GM12864 (cell line): ENCODE results near the gene FRMD4A.

Experiments
- DNase-seq: peaks from one replicate; pipeline ENCODE4 v3.0.0-alpha.2; 2011; ENCODE audit warnings: low read depth
- H3K4me3 ChIP-seq: 2 replicates; pipeline ENCODE4 v1.5.1; 2011; ENCODE audit warnings: mild to moderate bottlenecking, low read depth, low read length, control low read depth
- TF ChIP-seq, protein P1 (sequence below): IDR thresholded peaks from 2 replicates; pipeline ENCODE4 v1.5.1; 2011; ENCODE audit warnings: low read depth, mild to moderate bottlenecking, moderate library complexity, low read length, control low read depth, inconsistent platforms; ENCODE audit errors: missing control alignments

FRMD4A gene

DNA sequence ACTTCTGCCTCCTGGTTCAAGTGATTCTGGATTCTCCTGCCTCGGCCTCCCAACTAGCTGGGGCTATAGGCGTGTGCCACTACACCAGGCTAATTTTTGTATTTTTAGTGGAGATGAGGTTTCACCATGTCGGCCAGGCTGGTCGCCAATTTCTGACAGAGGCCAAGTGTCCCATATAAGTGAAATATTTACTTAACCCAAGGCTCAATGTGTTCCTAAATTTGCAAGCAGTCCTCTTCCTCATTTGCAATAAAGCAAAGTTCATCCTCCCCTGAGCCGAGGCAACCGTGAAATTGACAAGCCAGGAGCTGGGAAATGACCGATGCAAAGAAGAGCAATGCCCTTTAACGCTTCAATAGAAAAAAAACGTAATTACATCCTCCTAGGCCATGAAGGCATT lies 347.7 kb downstream of the FRMD4A start:
- H3K4me3 ChIP-seq: no peak overlapping the region
- DNase-seq: no peak
- TF ChIP-seq, protein P1, sequence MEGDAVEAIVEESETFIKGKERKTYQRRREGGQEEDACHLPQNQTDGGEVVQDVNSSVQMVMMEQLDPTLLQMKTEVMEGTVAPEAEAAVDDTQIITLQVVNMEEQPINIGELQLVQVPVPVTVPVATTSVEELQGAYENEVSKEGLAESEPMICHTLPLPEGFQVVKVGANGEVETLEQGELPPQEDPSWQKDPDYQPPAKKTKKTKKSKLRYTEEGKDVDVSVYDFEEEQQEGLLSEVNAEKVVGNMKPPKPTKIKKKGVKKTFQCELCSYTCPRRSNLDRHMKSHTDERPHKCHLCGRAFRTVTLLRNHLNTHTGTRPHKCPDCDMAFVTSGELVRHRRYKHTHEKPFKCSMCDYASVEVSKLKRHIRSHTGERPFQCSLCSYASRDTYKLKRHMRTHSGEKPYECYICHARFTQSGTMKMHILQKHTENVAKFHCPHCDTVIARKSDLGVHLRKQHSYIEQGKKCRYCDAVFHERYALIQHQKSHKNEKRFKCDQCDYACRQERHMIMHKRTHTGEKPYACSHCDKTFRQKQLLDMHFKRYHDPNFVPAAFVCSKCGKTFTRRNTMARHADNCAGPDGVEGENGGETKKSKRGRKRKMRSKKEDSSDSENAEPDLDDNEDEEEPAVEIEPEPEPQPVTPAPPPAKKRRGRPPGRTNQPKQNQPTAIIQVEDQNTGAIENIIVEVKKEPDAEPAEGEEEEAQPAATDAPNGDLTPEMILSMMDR: no peak

DNA sequence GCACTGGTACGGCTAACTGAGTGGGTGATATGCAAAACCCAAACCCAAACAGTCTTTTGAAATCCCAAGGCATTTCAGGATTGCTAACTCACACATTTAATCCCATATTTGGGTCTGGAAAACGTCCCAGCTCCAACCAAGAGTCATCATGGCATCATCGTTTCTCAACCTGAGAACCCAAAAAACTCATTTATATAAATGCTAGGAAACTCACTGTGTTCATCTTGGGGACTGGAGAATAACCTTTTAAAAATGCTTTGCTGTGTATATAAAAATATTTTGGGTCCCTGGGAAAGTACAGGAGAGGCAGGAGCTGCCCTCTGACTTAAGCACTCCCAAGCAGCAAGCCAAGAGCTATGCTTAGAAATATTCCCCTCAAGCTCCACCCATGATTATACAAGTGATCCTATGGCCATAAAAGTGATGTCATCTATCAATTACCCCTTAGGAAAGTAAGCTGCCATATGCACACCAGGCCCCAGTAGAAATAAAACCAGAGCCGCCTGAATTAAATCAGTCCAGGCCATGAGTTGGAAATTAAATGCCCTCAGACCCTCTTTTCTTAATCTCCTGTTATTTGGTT lies 352.1 kb downstream of the FRMD4A start:
- no peak for DNase-seq
- no peak overlapping the region for H3K4me3 ChIP-seq
- TF ChIP-seq, protein P1: no peak

DNA sequence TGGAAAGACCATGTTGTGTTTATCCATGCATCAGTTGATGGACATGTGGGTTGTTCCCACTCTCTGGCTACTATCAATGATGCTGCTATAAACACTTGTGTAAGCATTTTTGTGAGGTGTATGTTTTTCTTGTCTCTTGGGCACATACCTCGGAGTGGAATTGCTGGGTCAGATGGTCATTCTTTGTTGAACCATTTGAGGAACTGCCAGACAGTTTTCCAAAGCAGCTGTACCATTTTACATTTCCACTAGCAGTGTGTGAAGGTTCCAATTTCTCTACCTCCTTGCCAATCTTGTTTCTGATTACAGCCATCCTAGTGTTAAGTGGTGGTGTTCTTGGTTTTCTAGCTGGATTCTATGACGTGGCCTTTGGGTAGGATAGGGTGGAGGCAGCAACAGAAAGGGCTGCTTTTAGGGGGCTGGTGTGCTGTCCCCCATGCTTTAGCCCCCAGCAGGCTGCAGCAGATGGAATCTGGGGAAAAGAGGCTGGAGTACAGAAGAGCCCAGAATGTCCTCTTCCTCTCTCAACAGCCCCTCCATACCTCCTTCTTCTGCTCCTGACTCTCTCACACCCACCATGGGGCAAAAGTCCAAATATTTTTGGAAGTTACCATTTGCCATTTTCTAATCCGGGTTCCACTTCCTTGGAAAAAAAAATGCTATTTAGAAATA lies 352.7 kb downstream of the FRMD4A start:
- TF ChIP-seq, protein P1: no peak
- H3K4me3 ChIP-seq: no peak overlapping the region
- no peak for DNase-seq

DNA sequence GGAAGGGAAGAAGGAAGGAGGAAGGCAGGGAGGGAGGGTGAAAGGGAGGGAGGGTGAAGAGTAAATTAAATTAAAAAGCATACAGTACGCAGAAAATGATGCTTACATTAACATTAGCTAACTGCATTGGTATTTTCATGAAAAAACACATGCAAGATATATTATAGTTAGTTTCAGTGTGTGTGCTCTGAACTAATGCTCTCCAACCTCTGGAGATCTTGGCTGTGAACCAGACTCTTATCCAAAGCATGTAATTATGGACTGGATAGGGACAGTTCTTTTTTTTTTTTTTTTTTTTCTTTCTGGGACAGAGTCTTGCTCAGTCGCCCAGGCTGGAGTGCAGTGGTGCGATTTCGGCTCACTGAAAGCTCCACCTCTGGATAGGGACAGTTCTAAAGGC lies 357.0 kb downstream of the FRMD4A start:
- no peak overlapping the region for H3K4me3 ChIP-seq
- TF ChIP-seq, protein P1: no peak
- DNase-seq: no peak

DNA sequence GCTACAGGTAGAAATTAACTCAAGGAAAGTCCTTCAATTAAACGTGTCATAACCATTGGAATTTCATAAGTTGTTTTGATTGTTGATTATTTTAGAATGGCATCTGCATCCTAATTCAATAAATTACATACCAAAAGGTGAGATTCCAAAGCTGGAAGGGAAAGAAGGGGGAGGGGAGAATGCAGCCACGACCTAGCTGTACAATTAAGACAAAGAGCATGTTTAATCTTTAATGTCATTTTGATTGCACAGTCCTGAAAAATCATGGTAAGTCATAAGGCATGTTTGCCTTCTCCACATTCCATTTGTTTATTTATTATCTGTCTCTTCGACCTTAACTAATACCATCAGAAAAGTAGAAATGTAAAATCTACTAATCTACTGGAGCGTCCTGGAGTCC lies 358.1 kb downstream of the FRMD4A start:
- TF ChIP-seq, protein P1: no peak
- no peak overlapping the region for H3K4me3 ChIP-seq
- DNase-seq: no peak

DNA sequence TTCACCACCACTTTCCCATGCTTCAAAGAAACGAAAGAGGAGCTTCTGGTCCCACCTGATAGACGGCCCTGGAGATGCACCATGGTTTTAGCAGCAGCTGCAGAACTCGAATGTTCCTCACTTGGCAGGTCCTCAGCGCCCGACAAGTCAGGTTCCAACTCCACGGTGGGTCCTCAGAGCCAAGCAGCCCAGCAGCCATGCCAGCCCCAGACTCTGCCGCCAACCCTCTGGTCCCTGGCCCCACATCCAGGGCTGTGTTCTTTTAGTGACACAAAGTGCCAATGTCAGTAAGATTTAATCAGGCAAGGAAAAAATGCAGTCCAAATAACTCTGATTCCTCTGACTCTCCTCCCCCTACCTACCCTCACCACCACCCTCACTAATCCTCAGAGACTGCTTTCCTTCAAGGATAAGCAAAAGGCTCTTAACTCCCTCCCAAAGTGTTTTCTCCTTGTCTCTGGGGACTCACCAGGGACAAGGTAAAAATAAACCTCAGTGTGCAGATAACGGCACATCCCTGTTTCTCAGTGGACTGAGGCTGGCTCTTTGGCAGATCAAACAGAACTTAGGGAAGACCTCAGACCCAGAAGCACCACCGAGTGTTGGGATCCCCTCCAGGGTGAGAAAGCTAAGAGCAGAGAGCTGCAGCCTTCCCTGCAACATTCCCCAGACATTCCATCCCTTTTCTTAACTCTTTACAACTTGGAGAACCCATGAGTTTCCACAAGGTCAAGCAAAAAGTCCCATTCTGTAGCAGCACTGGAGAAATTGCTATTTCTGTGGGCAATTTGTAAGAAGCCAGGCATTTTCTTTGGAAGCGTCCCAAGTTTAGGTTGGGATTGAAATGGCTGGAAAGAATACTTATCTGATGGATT lies 358.9 kb downstream of the FRMD4A start:
- TF ChIP-seq, protein P1: no peak
- DNase-seq: no peak
- no peak overlapping the region for H3K4me3 ChIP-seq

DNA sequence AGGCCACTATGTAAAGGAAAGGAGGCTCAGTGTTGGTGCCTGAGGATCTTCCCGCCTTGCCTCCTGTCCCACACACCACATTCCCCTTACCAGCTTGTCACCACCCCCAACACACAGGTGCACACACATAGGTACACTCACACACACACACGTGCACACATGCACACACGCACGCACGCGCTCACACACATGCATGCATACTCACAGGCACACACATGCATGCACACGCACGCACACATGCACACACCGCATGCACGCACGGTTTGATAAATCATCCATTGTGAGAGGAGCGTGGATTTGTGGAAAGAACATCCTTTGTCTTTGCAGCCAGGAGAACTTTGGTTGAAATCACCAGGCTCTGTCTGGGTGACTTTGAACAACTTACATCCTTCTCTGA lies 359.8 kb downstream of the FRMD4A start:
- H3K4me3 ChIP-seq: no peak overlapping the region
- no peak for DNase-seq
- TF ChIP-seq, protein P1: no peak
